K562 (cell line): ENCODE measurements around the gene PEX3. TPM values are rescaled to one million over a fixed set of nuclear protein-coding genes. Genes with fewer than 3 reads are reported as not detected.
A peak's percentile ranks its signal among the peaks of the same experiment; 100 is the strongest.

Experiments used
- BCOR ChIP-seq: fragments of 450-650 bp; IDR thresholded peaks from 2 replicates; pipeline ENCODE4 v1.6.1; 2016
- HMG20A ChIP-seq: fragments of 450-650 bp; formaldehyde crosslinking; conservative IDR thresholded peaks from 2 replicates; pipeline ENCODE4 v1.4.0; 2020; ENCODE audit warnings: mild to moderate bottlenecking, mixed read lengths
- TCF7L2 ChIP-seq: fragments of 150-350 bp; IDR thresholded peaks from 2 replicates; pipeline ENCODE4 v1.6.1; 2016; ENCODE audit warnings: low read depth, mild to moderate bottlenecking, low read length, moderate library complexity
- ZNF57 ChIP-seq: fragments of 450-650 bp; formaldehyde crosslinking; IDR thresholded peaks from 2 replicates; pipeline ENCODE4 v1.4.0; 2020; ENCODE audit warnings: mild to moderate bottlenecking, moderate library complexity
- polyA plus RNA-seq, 8 experiments: library from polyadenylated mRNA; depleted of rRNA in 4 of 8; stranded (reverse) in 5 of 8; unstranded in 3 of 8; fragments of >200 nt; fragmentation: Nextera tagmentation in 2 of 8; fragmentation: Illumina TruSeq in 1 of 8; extraction: Ambion mirVana in 2 of 8; extraction: Trizol in 1 of 8; gene quantifications; 2 replicates each; pipeline versions ENCODE4 v1.2.1 to v1.2.3, GENCODE V29; 2011 to 2014; ENCODE audit warnings: inconsistent platforms in 1 of 8, missing spikeins in 1 of 8
- total RNA-seq, 7 experiments: library from RNA; depleted of rRNA in 6 of 7; stranded (reverse); fragments of >200 nt in 6 of 7; fragmentation: Illumina TruSeq in 2 of 7; extraction: Trizol in 2 of 7; gene quantifications; 2 replicates each; pipeline versions ENCODE4 v1.2.1 to v1.2.3, GENCODE V29; 2011 to 2021; ENCODE audit warnings: low replicate concordance in 1 of 7
- TF ChIP-seq, protein P1 (sequence below): fragments of 450-650 bp; IDR thresholded peaks from 2 replicates; pipeline ENCODE4 v1.6.1; 2017; ENCODE audit warnings: antibody characterized with exemption, mild to moderate bottlenecking
- TF ChIP-seq, protein P2 (sequence below), 2 experiments: fragments of 450-650 bp in 1 of 2; sonication (generic) in 1 of 2; formaldehyde crosslinking in 1 of 2; IDR thresholded peaks; 2 replicates each; pipeline versions ENCODE4 v1.7.1 to v1.9.0; 2016 to 2022; ENCODE audit warnings: inconsistent platforms in 1 of 2, mild to moderate bottlenecking in 1 of 2, missing genetic modification reagents in 1 of 2
- TF ChIP-seq, protein P3 (sequence below): IDR thresholded peaks from 2 replicates; pipeline ENCODE4 v1.6.1; 2011; ENCODE audit warnings: borderline replicate concordance, low read depth, mild to moderate bottlenecking, moderate library complexity, low read length; ENCODE audit not compliant: insufficient read depth, poor library complexity, severe bottlenecking
- TF ChIP-seq, protein P4 (sequence below): fragments of 450-650 bp; IDR thresholded peaks from 2 replicates; pipeline ENCODE4 v1.6.1; 2016; ENCODE audit warnings: missing biosample characterization, missing genetic modification characterization

The PEX3 gene
- total and polyA plus RNA-seq, 9 of the 15 experiments (the other 6 are each of a cell fraction or from before 2014, with no cell fraction given) = 17.3 to 69.6 (median 32.7) TPM

DNA sequence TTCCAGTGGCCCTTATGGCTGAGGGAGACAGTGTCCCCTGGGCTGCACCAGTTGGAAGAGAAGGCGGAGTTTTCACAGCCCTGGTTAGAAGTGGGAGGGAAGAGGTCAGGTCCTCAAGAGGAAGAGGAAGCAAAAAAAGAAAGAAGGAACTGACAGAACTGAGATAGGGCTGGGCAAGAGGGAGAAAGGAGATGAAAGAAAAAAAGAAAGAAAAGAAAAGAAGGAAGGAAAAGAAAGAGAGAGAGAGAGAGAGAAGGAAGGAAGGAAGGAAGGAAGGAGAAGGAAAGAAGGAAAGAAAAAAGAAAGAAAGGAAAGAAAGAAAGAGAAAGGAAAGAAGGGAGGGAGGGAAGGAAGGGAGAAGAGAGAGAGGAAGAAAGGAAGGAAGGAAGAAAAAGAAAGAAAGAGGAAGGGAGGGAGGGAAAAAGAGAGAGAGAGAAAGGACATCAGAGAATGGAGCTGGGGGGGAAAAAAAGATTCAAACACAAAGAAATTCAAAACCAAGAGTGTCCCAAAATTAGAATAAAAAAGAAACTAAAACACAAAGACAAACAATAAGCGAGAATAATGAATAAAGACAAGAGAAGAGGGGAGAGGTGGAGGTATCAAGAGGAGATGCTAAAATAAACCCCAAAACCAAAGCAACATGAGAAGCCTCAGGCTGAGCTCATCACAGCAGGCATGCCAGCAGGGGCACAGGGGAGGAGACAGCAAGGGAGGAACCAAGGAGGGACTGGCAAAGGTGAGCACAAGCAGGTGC, 66.3 kb downstream of the PEX3 start (continued):
- TF ChIP-seq, protein P1, sequence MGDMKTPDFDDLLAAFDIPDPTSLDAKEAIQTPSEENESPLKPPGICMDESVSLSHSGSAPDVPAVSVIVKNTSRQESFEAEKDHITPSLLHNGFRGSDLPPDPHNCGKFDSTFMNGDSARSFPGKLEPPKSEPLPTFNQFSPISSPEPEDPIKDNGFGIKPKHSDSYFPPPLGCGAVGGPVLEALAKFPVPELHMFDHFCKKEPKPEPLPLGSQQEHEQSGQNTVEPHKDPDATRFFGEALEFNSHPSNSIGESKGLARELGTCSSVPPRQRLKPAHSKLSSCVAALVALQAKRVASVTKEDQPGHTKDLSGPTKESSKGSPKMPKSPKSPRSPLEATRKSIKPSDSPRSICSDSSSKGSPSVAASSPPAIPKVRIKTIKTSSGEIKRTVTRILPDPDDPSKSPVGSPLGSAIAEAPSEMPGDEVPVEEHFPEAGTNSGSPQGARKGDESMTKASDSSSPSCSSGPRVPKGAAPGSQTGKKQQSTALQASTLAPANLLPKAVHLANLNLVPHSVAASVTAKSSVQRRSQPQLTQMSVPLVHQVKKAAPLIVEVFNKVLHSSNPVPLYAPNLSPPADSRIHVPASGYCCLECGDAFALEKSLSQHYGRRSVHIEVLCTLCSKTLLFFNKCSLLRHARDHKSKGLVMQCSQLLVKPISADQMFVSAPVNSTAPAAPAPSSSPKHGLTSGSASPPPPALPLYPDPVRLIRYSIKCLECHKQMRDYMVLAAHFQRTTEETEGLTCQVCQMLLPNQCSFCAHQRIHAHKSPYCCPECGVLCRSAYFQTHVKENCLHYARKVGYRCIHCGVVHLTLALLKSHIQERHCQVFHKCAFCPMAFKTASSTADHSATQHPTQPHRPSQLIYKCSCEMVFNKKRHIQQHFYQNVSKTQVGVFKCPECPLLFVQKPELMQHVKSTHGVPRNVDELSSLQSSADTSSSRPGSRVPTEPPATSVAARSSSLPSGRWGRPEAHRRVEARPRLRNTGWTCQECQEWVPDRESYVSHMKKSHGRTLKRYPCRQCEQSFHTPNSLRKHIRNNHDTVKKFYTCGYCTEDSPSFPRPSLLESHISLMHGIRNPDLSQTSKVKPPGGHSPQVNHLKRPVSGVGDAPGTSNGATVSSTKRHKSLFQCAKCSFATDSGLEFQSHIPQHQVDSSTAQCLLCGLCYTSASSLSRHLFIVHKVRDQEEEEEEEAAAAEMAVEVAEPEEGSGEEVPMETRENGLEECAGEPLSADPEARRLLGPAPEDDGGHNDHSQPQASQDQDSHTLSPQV = no peak
- TF ChIP-seq, protein P2, sequence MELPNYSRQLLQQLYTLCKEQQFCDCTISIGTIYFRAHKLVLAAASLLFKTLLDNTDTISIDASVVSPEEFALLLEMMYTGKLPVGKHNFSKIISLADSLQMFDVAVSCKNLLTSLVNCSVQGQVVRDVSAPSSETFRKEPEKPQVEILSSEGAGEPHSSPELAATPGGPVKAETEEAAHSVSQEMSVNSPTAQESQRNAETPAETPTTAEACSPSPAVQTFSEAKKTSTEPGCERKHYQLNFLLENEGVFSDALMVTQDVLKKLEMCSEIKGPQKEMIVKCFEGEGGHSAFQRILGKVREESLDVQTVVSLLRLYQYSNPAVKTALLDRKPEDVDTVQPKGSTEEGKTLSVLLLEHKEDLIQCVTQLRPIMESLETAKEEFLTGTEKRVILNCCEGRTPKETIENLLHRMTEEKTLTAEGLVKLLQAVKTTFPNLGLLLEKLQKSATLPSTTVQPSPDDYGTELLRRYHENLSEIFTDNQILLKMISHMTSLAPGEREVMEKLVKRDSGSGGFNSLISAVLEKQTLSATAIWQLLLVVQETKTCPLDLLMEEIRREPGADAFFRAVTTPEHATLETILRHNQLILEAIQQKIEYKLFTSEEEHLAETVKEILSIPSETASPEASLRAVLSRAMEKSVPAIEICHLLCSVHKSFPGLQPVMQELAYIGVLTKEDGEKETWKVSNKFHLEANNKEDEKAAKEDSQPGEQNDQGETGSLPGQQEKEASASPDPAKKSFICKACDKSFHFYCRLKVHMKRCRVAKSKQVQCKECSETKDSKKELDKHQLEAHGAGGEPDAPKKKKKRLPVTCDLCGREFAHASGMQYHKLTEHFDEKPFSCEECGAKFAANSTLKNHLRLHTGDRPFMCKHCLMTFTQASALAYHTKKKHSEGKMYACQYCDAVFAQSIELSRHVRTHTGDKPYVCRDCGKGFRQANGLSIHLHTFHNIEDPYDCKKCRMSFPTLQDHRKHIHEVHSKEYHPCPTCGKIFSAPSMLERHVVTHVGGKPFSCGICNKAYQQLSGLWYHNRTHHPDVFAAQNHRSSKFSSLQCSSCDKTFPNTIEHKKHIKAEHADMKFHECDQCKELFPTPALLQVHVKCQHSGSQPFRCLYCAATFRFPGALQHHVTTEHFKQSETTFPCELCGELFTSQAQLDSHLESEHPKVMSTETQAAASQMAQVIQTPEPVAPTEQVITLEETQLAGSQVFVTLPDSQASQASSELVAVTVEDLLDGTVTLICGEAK (IDR thresholded peaks at IDR 0.05) = peak; percentile 49; the same call in 1 of the 2 replicates
- TF ChIP-seq, protein P2 (CRISPR knock-in tag; IDR thresholded peaks at IDR 0.05) = no peak
- TF ChIP-seq BCOR (peak; percentile 51; the same call in 1 of the 2 replicates), ZNF57 (CRISPR knock-in tag) (no peak), HMG20A (CRISPR knock-in tag) (no peak), TCF7L2 (no peak)
- TF ChIP-seq, protein P3, sequence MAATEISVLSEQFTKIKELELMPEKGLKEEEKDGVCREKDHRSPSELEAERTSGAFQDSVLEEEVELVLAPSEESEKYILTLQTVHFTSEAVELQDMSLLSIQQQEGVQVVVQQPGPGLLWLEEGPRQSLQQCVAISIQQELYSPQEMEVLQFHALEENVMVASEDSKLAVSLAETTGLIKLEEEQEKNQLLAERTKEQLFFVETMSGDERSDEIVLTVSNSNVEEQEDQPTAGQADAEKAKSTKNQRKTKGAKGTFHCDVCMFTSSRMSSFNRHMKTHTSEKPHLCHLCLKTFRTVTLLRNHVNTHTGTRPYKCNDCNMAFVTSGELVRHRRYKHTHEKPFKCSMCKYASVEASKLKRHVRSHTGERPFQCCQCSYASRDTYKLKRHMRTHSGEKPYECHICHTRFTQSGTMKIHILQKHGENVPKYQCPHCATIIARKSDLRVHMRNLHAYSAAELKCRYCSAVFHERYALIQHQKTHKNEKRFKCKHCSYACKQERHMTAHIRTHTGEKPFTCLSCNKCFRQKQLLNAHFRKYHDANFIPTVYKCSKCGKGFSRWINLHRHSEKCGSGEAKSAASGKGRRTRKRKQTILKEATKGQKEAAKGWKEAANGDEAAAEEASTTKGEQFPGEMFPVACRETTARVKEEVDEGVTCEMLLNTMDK = no peak
- TF ChIP-seq, protein P4, sequence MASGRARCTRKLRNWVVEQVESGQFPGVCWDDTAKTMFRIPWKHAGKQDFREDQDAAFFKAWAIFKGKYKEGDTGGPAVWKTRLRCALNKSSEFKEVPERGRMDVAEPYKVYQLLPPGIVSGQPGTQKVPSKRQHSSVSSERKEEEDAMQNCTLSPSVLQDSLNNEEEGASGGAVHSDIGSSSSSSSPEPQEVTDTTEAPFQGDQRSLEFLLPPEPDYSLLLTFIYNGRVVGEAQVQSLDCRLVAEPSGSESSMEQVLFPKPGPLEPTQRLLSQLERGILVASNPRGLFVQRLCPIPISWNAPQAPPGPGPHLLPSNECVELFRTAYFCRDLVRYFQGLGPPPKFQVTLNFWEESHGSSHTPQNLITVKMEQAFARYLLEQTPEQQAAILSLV (tag) = no peak
